IPS-15b (cell line): Measurements from ENCODE around the gene DYRK4.

Experiments
- H3K27me3 ChIP-seq: one replicate; pipeline ENCODE4 v1.6.1; 2013; ENCODE audit warnings: low read length; ENCODE audit not compliant: control insufficient read depth, insufficient read depth
- H3K36me3 ChIP-seq: one replicate; pipeline ENCODE4 v1.6.1; 2013; ENCODE audit warnings: low read length; ENCODE audit not compliant: control insufficient read depth, insufficient read depth
- H3K4me1 ChIP-seq: one replicate; pipeline ENCODE4 v1.6.1; 2013; ENCODE audit warnings: mild to moderate bottlenecking, low read length; ENCODE audit not compliant: control insufficient read depth, insufficient read depth
- H3K4me3 ChIP-seq: one replicate; pipeline ENCODE4 v1.5.1; 2013; ENCODE audit warnings: low read depth, low read length
- H3K9ac ChIP-seq: one replicate; pipeline ENCODE4 v1.6.1; 2013; ENCODE audit warnings: low read depth, mild to moderate bottlenecking, low read length
- H3K9me3 ChIP-seq: one replicate; pipeline ENCODE4 v1.6.1; 2013; ENCODE audit warnings: mild to moderate bottlenecking, low read length; ENCODE audit not compliant: control insufficient read depth, insufficient read depth

DYRK4 gene

DNA sequence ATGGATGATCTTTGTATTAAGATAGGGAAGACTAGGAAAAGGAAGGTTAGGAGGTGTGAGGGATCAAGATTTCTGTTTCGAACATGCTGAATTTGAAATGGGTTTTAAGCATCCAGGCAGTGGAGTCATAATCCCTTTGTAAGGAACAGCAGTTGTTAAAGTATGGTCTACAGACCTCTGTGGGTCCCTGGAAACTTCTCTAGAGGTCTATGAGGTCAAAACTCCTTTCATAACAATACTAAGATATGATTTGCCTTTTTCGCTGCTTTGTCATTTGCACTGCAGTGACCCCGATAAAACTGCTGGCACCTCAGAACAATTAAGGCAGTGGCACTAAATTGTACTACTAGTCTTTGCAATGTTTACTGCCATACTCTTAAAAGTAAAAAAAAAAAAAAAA lies 21.8 kb upstream of the DYRK4 start:
- Histone ChIP-seq H3K4me1 (no peaks in the 10 kb centered on the region), H3K9me3 (no peaks in the 10 kb centered on the region), H3K4me3 (peak overlapping the region; percentile 1), H3K27me3 (no peaks in the 10 kb centered on the region), H3K36me3 (no peaks in the 10 kb centered on the region), H3K9ac (no peak overlapping the region)

DNA sequence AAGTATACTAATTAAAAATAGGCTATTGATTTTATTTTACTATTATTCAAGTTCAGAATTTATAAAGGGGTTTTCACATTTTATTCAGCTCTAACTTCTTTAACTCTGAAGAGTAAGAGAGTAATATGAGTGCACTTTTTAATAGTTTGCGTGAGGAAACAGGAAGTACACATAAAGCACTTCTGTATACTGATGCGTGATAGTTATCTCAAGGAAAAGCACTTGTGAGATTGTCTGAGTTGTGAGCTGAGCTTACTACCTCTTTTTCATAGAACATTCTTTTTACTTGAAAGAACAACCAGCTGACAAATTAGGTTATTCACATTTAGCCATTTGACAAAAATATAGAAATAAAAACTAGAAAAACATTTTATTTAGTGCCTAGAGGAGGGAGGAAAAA lies 21.4 kb upstream of the DYRK4 start:
- no peak overlapping the region for H3K4me3 ChIP-seq
- H3K9me3 ChIP-seq: no peaks in the 10 kb centered on the region
- no peaks in the 10 kb centered on the region for H3K36me3 ChIP-seq

DNA sequence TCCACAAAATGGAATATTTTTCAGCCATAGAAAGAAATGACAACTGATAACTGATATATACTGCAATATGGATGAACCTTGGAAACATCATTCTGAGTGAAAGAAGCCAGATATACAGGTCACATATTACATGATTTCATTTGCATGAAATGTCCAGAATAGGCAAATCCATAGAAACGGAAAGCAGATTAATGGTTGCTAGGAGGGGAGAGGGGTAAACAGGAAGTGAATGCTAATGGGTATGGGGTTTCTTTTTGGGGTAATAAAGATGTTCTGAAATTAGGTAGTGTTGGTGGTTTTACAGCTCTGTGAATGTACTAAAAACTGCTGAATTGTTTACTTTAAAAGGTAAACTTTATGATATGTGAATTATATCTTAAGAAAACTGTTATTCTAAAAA lies 16.8 kb upstream of the DYRK4 start:
- no peak overlapping the region for H3K4me3 ChIP-seq
- H3K36me3 ChIP-seq: no peaks in the 10 kb centered on the region
- H3K9me3 ChIP-seq: no peaks in the 10 kb centered on the region
- no peaks in the 10 kb centered on the region for H3K4me1 ChIP-seq
- no peak overlapping the region for H3K9ac ChIP-seq
- no peaks in the 10 kb centered on the region for H3K27me3 ChIP-seq

More for the DNA sequence above, 21.4 kb upstream of the DYRK4 start:
- H3K4me1 ChIP-seq: no peaks in the 10 kb centered on the region
- no peak overlapping the region for H3K9ac ChIP-seq
- no peaks in the 10 kb centered on the region for H3K27me3 ChIP-seq

DNA sequence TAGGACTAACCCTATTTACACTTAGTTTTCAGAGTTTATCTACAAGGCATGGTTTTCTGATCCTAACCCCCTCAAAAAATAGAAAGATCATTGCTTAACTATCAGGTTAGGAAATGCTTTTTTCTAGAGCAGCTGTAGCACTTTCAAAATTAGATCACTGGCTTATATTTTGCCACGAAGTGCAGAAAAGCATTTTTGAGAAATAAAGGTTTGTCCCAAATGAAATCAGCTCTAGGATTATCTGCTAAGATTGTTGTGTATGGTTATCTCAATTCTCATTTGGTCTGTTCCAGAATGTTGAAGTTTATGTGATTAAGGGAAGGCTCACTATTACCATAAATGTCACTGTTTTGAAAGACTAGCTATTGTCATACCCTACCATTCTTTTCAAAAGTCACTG lies 9.8 kb upstream of the DYRK4 start:
- H3K9me3 ChIP-seq: no peaks in the 10 kb centered on the region
- no peak overlapping the region for H3K9ac ChIP-seq
- H3K36me3 ChIP-seq: no peaks in the 10 kb centered on the region

DNA sequence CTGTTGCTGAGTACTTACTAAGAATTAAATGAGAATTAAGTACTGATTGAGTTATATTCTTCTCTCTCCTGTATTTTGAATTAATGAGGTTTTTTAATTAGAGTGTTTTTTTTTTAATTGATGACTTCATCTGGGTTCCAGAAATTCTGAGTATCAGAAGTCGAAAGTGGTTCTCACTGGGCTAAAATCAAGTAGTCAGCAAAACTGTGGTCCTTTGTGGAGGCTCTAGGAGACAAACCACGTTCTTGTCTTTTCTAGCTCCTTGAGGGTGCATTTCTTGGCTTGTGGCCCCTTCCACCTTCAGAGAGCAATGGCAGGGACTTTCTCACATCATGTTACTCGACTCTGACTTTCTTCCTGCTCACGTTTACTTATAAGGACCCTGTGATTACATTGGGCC lies 8.1 kb upstream of the DYRK4 start:
- H3K36me3 ChIP-seq: no peaks in the 10 kb centered on the region

More for the DNA sequence above, 9.8 kb upstream of the DYRK4 start:
- H3K27me3 ChIP-seq: no peaks in the 10 kb centered on the region
- H3K4me3 ChIP-seq: no peak overlapping the region
- no peaks in the 10 kb centered on the region for H3K4me1 ChIP-seq

DNA sequence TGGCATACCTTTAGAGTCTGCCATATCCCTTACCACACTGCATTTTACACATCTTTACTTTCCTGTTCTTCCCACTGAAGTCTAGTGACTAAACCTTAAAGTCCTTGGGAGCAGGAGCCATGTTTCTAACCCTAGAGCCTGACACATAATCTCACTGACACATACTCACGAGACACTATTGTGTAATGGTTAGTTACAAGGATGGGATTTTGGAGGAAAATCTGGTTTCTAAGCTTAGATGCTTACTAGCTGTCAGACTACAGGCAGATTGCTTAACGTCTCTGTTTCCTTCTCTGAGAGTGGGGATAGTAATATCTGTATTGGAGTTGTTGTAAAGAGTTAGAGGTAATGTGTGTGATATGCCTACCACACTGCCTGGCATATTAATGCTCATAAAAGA lies 6.2 kb upstream of the DYRK4 start:
- Histone ChIP-seq H3K36me3 (no peaks in the 10 kb centered on the region), H3K4me1 (no peaks in the 10 kb centered on the region), H3K27me3 (no peaks in the 10 kb centered on the region), H3K9ac (no peak overlapping the region), H3K4me3 (no peak overlapping the region), H3K9me3 (no peaks in the 10 kb centered on the region)

More for the DNA sequence above, 8.1 kb upstream of the DYRK4 start:
- Histone ChIP-seq H3K27me3 (no peaks in the 10 kb centered on the region), H3K9ac (no peak overlapping the region), H3K9me3 (no peaks in the 10 kb centered on the region), H3K4me3 (no peak overlapping the region), H3K4me1 (no peaks in the 10 kb centered on the region)

DNA sequence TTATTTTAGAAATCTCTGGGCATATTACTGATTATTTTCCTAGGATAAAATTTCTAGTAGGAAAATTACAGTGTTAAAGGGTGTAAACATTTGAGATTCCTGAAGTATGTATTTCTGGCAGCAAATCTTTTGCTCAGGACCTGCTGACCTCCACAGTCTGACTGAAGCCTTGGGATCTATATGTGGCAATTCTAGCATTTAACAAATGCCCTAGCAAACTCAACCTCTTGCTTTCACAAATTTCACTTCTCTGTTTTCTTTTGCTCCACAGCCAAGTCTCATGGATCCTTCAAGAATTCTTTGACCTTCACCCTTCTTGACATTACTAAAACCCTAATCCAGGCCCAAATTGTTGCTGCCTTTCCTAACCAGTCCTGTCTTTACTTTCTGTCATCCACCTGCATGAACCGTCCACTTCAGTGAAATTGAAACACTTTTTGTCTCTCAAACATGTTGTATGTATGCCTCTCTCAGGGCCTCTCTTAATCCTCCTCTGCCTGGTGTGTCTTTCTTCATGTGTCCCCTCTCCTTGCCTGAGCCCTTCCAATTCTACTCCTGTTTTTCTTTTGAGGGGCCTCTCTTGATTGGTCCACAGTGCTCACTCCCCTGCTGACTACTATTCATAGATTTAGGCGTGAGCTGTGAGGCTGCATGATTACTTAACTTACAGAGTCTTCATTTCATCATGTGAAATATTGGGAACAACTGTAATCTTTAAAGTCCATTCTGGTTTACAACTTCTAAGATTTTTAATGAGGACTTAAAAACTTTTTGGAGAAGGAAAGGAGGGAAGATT lies 5.1 kb upstream of the DYRK4 start:
- Histone ChIP-seq H3K9me3 (no peaks in the 10 kb centered on the region), H3K36me3 (no peaks in the 10 kb centered on the region), H3K9ac (no peak overlapping the region), H3K27me3 (no peaks in the 10 kb centered on the region), H3K4me1 (peaks cover 3% of the 10 kb centered on the region), H3K4me3 (no peak overlapping the region)

DNA sequence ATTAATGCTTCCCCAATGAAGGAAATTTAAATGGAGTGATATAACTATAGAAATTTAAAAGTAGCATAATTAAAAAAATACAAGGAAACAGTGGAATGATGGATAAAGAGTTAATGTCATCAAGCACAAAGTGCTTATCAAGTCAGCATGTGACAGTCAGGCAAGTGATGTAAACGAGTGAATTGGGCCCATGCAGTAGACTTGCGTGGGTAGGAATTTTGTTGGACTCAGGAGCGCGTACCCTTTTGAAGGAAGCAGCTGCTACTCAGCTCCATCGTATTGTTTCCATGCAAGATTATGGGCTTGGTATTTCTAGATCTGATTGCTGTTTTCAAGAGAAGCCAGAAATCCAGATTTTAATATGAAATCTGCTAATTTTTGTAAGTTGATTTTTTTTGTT lies 4.4 kb upstream of the DYRK4 start:
- Histone ChIP-seq H3K27me3 (peaks cover 4% of the 10 kb centered on the region), H3K4me1 (peaks cover 3% of the 10 kb centered on the region), H3K4me3 (no peak overlapping the region), H3K36me3 (no peaks in the 10 kb centered on the region), H3K9ac (no peak overlapping the region), H3K9me3 (no peaks in the 10 kb centered on the region)

DNA sequence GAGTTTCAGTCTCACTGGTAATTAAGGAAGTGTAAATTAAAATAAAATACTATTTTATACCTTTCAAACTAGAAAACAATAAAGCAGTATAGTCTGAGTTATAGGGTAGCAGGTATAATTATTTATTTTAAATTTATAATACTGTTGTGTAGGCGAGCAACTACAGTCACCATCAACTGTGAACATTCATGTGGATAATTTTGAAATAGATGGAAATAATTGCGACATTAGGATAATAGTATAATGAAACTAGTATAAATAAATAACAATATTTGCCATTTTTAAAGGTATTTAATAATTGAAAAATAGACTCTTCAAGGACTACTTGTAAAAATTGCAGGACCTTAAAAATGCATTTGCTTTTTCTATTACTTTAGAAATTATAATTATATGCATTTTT lies 3.8 kb upstream of the DYRK4 start:
- Histone ChIP-seq H3K9ac (no peak overlapping the region), H3K27me3 (peaks cover 10% of the 10 kb centered on the region), H3K9me3 (no peaks in the 10 kb centered on the region), H3K36me3 (no peaks in the 10 kb centered on the region), H3K4me3 (no peak overlapping the region), H3K4me1 (peaks cover 3% of the 10 kb centered on the region)

DNA sequence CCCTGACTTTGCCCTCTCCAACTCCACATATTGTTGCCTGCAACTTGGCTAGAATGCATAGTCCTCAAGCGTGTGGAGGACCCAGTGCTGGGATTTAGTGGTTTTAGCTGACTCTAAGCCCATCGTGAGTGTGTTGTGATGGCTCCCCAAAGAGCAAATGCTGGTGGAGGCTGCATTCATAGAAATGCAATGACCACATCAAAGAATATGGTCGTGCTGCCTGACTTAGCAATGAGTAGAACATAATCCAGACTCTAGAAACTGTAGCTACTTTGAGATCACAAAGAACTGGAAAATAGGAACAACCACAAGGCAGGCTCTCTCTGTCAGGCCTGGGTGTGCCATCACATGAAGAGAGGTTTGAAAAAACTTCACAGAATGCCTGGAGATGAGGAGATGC lies 1.3 kb downstream of the DYRK4 start:
- no peaks in the 10 kb centered on the region for H3K9me3 ChIP-seq
- H3K9ac ChIP-seq: no peak overlapping the region
- no peaks in the 10 kb centered on the region for H3K36me3 ChIP-seq
- H3K4me3 ChIP-seq: no peak overlapping the region
- H3K4me1 ChIP-seq: peaks cover 3% of the 10 kb centered on the region
- H3K27me3 ChIP-seq: peaks cover 18% of the 10 kb centered on the region

DNA sequence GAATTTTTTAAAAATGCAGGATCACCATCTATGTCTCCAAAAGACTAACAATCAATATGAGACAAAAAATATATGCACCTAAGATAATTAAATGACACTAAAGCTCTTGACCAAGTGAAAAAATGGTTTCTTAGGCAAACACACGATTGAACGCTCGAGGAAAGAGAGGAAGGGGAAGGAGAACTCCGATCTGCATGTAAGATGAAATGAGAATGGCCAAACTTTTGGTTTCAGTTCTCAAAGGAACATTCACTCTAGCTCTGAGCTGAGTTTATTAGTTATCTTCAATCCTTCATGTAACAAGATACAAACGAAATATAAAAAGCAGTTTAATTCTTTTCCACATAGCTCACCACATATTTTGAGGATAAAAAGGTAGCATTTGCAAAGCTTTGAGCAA lies 2.8 kb downstream of the DYRK4 start:
- Histone ChIP-seq H3K36me3 (no peaks in the 10 kb centered on the region), H3K4me3 (no peak overlapping the region), H3K9me3 (no peaks in the 10 kb centered on the region), H3K4me1 (peaks cover 3% of the 10 kb centered on the region), H3K27me3 (peaks cover 18% of the 10 kb centered on the region), H3K9ac (no peak overlapping the region)

DNA sequence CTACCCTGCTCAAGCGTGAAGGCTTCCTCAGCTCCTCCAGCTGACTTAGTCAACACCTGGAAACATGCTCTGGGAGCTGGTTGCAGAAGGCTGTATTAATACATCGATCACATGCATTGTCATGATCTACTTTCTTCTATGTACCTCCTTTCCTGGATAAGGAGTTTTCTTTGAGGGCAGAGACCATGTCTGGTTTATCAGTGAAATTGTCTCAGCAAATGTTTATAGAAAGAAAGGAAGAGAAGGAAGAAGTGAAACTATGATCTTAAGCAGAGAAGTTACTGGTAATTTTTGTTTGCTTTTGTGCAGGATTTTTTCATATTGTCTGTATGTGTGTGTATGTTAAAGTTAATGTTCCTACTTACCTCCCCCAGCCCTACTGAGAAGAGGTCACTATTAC lies 4.5 kb downstream of the DYRK4 start:
- Histone ChIP-seq H3K9me3 (no peaks in the 10 kb centered on the region), H3K27me3 (peaks cover 18% of the 10 kb centered on the region), H3K9ac (no peak overlapping the region), H3K36me3 (no peaks in the 10 kb centered on the region), H3K4me3 (no peak overlapping the region), H3K4me1 (peaks cover 3% of the 10 kb centered on the region)
